Mesodermal cell (in vitro differentiated cells): ENCODE measurements around the gene COA5.

ENCODE experiments used
- H3K27ac ChIP-seq: 2 replicates; pipeline ENCODE4 v1.7.0; 2013; ENCODE audit warnings: mild to moderate bottlenecking, low read depth, low read length, moderate library complexity; ENCODE audit not compliant: severe bottlenecking
- H3K36me3 ChIP-seq: 2 replicates; pipeline ENCODE4 v1.7.1; 2013; ENCODE audit warnings: mild to moderate bottlenecking, low read length, moderate library complexity; ENCODE audit not compliant: control insufficient read depth, insufficient read depth
- H3K4me1 ChIP-seq: one replicate; pipeline ENCODE4 v1.7.1; 2013; ENCODE audit warnings: mild to moderate bottlenecking, low read length; ENCODE audit not compliant: insufficient read depth, control insufficient read depth, poor library complexity, severe bottlenecking
- H3K4me3 ChIP-seq: 2 replicates; pipeline ENCODE4 v1.7.0; 2013; ENCODE audit warnings: low read length, control low read depth, mild to moderate bottlenecking; ENCODE audit not compliant: insufficient read depth, poor library complexity, severe bottlenecking; ENCODE audit errors: extremely low read depth
- H3K9me3 ChIP-seq: 2 replicates; pipeline ENCODE4 v1.7.1; 2013; ENCODE audit warnings: mild to moderate bottlenecking, low read length, moderate library complexity; ENCODE audit not compliant: control insufficient read depth
- WGBS, 2 experiments: methylation state at CpG; one replicate each; pipeline ENCODE4 v1.1.5; 2013; ENCODE audit warnings: missing lambda C conversion rate in 2 of 2; ENCODE audit not compliant: insufficient coverage in 2 of 2; 5-methylcytosine and 5-hydroxymethylcytosine counted together

COA5 gene

DNA sequence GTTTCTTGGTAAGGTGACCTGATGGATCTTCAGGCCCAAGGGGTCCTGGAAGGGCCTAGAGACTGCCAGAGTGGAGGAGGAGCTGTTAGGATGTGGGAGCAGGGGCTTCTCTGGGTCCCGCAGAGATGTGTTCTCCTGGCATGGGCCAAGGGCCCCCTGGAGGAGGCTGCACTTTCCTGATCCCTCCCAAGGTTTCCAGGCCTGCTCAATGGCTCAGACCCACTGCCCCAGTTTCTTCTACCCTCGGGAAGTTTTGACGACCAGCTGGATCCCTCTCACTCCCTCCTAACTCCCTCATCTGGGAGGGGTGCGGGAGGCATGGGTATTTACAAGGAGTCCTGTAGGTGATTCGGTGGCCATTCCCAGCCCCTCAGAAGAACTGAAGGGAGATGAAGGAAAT is 36.1 kb downstream of the COA5 start:
- WGBS, 2 experiments, result 100% methylated on average over 1 of the region's 5 CpGs; no CpG with 5 or more reads in 1 of the 2 experiments

DNA sequence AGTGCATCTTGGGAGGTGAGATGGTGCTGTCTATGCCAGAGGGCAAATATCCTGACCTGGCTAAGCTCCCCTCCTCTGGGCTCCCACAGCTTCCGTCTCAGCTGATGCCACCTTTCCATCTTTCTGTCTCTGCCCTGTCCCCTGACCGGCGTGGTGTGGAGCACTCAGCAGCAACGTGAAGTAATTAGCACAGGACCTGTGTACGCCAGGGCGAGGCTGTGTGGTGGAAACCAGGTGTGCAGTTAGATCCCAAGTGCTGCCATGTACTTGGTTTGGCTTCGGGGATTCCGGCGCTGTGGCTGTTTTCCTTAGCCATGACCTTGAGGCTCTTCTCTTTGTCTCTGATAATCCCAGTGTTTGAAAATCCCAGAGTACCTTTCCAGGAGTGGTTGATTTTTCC is 36.5 kb downstream of the COA5 start:
- Histone ChIP-seq H3K9me3 (no peaks in the 10 kb centered on the region), H3K27ac (no peak overlapping the region), H3K4me3 (no peak overlapping the region), H3K4me1 (no peaks in the 10 kb centered on the region), H3K36me3 (peaks cover 41% of the 10 kb centered on the region)
- WGBS, 2 experiments, result 97 to 98% methylated on average over 8 to 9 of the region's 9 CpGs

More for the DNA sequence above, 36.1 kb downstream of the COA5 start:
- Histone ChIP-seq H3K36me3 (peaks cover 43% of the 10 kb centered on the region), H3K4me3 (no peak overlapping the region), H3K27ac (no peak overlapping the region), H3K4me1 (no peaks in the 10 kb centered on the region), H3K9me3 (no peaks in the 10 kb centered on the region)

DNA sequence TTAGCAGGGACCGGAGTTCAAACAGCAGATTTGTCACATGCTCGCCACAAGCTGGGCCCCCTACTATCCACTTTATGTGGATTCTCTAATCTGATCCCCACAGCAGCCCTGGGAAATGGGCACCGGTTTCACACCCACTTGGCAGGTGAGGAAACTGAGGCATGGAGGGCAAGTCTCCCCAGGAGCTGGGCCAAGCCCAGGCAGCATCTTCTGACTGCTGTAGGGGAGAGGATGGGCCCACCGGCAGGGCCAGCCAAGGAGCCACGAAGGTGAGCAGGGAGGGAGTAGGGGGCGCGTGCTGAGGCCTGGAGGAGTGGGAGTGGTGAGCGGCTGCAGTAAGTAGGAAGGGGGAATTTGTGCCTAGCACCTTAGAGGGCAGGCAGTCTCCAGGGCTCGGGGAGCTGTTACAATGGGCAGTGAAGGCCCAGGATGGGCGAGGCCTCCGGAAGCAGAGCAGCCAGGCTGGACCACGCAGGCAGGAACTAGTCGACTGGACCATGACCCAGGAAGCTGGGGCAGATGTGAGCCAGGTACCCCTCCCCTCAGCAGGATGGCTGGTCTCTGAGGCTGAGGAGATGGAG is 37.1 kb downstream of the COA5 start:
- peaks cover 40% of the 10 kb centered on the region for H3K36me3 ChIP-seq
- H3K4me3 ChIP-seq, result no peak overlapping the region
- no peaks in the 10 kb centered on the region for H3K9me3 ChIP-seq
- 95% methylated on average over 11 of the region's 13 CpGs for WGBS, 2 experiments
- H3K27ac ChIP-seq, result no peak overlapping the region
- H3K4me1 ChIP-seq, result no peaks in the 10 kb centered on the region

DNA sequence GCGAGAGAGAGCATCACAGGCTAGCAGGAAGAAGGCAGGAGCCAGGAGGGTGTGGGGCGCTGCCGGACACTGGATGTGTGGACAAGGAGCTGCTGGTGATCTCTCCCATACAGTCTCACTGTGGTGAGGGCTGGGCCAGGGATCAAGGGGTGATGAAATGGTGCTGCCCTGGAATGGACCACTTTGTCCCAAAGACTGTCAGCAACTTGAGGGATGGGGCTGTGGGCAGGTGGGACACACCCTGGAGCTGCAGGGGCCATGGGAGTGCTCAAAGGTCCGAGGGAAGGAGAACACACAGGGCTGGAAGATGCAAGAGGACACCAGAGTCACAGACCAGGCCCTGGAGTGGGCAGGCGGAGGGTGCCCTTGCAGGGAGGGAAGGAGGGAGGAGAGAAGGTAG is 38.0 kb downstream of the COA5 start:
- Histone ChIP-seq H3K9me3 (no peaks in the 10 kb centered on the region), H3K4me3 (no peak overlapping the region), H3K36me3 (peaks cover 43% of the 10 kb centered on the region), H3K4me1 (no peaks in the 10 kb centered on the region), H3K27ac (no peak overlapping the region)
- 96 to 100% methylated on average over 4 to 5 of the region's 5 CpGs for WGBS, 2 experiments

DNA sequence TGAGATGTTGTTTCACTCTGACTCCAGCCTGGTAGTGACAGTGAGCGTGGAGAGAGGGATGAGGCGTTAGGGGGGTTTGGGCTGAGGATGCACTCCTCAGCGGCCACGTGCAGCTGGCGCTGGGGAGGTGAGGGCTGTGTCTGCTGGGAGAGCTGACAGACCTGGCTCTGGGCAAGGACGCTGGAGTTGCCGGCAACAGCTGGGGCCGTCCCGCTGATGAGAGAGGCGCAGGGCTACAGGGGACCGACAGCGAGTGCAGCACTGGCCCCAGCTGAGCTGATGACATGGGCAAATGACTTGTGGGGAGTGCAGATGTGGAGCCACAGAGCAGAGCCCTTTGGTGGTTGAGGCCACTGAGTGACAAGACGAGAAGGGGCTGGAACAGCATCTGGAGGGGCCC is 38.4 kb downstream of the COA5 start:
- H3K9me3 ChIP-seq, result no peaks in the 10 kb centered on the region
- no peak overlapping the region for H3K27ac ChIP-seq
- 94 to 97% methylated on average over 11 to 13 of the region's 13 CpGs for WGBS, 2 experiments
- peaks cover 41% of the 10 kb centered on the region for H3K36me3 ChIP-seq
- H3K4me1 ChIP-seq, result no peaks in the 10 kb centered on the region
- H3K4me3 ChIP-seq, result no peak overlapping the region

DNA sequence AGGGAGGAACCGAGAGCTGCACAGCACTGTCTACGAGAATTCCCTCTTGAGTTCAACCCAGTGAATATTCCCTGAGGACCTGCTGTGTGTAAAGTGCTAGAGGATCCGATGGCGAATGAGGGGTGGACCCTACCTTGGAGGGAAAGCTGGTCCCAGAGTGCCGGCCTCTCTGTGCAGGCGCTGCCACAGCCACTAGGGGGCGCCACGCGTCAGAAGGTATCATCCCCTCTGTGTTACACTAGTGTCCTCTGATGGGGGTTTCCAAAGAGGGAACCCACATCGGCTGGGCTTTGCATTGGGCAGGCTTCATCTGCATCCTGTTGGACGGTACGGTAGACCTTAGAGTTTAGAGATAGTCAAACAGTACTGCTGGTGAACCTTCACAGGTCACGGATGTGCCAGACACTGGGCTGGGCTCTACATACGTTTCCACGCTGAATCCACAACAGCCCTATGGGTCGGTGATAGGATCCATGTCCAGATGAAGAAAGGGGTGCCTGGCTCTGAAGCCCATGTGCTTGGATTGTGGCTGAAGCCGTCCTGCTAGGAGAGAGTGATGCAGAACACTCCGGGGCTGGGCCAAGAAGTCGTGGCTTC is 39.0 kb downstream of the COA5 start:
- Histone ChIP-seq H3K4me3 (no peak overlapping the region), H3K9me3 (no peaks in the 10 kb centered on the region), H3K4me1 (no peaks in the 10 kb centered on the region), H3K27ac (no peak overlapping the region), H3K36me3 (peaks cover 42% of the 10 kb centered on the region)
- 67 to 68% methylated on average over 17 to 19 of the region's 19 CpGs for WGBS, 2 experiments

DNA sequence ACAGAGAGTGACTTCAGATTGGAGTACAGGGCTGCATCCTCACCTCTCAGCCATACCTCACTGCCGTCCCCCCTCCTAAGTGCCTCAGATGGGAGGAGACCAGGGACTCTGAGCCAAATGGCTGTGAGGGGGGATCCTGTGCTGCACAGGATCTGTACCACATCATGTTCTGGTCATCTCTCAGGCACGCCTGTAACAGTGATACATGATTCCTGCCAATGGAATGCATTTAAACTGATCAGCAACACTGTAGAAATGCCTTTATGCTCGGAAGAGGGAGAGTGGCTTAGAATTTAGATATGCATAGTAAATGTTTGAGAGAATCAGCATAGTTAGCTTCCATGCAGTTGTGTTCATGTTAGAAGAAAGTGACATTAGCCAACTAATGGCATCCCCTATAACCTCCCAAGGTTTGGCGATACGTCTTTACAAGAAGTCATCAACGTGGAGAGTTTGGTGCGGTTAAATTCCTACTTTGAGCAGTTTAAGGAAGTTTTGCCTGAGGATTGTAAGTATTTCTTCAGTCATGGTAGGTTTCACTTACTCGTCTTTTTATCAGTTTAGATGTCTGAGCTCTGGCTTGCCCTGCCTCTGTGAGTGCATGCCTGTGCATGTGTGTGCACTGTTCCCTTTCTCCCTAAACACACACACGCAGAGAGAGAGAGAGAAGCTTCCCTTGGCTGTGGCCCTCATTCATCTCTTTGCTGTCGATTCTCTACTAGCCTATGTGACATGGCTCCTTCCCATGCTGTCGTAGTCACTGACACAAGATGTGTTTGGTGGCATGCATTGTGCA is 40.0 kb downstream of the COA5 start:
- Histone ChIP-seq H3K9me3 (no peaks in the 10 kb centered on the region), H3K27ac (no peak overlapping the region), H3K4me3 (no peak overlapping the region), H3K36me3 (peaks cover 51% of the 10 kb centered on the region), H3K4me1 (no peaks in the 10 kb centered on the region)
- 91 to 94% methylated on average over 5 to 6 of the region's 11 CpGs for WGBS, 2 experiments

DNA sequence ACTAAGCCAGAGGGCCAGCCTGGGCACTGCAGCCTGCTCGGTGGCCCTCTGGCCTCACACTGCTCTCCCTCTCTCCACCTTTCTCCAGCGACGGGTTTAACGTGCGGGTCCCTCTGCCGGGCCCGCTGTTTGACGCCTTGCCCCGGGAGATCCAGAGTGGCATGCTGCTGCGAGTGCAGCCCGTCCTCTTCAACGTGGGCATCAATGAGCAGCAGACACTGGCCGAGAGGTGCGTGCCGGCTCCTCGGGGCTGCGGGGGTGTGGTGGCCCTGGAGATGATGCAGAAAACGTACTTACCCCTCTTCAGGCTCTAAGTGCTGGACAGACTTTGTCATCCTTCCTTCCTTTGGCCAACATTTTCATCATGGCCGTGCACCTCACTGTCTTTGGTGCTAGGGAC is 42.4 kb downstream of the COA5 start:
- Histone ChIP-seq H3K4me1 (no peaks in the 10 kb centered on the region), H3K27ac (no peak overlapping the region), H3K4me3 (no peak overlapping the region), H3K36me3 (peaks cover 46% of the 10 kb centered on the region), H3K9me3 (no peaks in the 10 kb centered on the region)
- WGBS, 2 experiments, result 94 to 97% methylated on average over 17 of the region's 19 CpGs

DNA sequence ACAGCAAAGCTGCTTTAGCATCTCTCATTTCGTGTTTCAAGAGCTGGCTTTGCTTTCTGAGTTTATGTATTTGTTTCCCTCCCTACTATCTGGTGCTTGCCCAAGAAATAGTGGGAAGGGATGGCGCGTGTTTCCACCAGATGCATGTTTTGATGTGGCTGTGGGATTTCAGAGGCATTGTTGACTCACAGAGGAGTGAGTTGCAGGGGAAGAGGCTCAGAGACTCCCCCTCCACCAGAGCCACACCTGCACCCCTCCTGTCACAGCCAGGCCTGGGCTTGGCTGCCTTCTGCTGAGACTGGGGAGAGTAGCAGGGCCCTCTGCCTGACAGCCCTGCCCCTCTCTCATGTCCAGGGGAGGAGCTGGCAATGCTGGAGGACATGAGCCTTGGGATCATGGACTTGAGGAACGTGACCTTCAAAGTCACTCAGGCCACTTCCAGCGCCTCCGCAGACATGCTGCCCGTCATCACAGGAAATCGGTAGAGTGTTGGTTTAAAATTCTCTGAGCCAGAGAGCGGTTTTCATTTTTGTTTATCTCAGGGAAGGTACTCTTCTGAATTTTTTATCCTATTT is 42.9 kb downstream of the COA5 start:
- 94 to 96% methylated on average over 5 to 6 of the region's 9 CpGs for WGBS, 2 experiments
- H3K4me1 ChIP-seq, result no peaks in the 10 kb centered on the region
- H3K9me3 ChIP-seq, result no peaks in the 10 kb centered on the region
- no peak overlapping the region for H3K4me3 ChIP-seq
- no peak overlapping the region for H3K27ac ChIP-seq
- H3K36me3 ChIP-seq, result peaks cover 46% of the 10 kb centered on the region

DNA sequence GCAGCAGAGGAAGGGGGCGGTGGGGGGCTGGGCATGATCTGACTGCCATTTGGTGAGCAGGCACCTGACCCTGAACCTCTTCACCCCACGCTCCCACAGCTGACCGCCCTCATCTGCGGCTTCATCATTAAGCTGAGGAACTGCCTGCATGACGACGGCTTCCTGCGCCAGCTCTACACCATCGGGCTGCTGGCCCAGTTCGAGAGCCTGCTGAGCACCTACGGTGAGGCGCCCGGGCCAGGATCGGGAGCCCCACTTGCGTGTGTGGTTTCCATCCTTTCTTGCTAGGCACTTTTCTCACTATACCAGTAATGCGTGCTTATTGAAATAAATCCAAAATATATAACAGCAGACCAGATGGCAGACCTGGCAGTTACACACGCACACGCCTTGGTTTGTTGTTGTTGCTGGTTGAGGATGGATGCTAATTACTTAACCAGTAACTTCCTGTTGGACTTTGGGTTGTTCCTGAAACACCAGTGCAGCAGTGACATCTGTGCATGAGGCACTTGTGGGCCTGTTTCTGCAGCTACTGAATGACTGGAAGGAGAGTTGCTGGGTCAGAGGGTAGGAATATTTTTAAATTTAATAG is 43.7 kb downstream of the COA5 start:
- H3K4me3 ChIP-seq, result no peak overlapping the region
- WGBS, 2 experiments, result 89 to 97% methylated on average over 13 of the region's 17 CpGs
- peaks cover 41% of the 10 kb centered on the region for H3K36me3 ChIP-seq

More for the DNA sequence above, 43.7 kb downstream of the COA5 start:
- Histone ChIP-seq H3K4me1 (no peaks in the 10 kb centered on the region), H3K9me3 (no peaks in the 10 kb centered on the region), H3K27ac (no peak overlapping the region)
